Prostate gland (tissue), 2 donors: ENCODE measurements around the gene KRT80.

Experiments
- CTCF ChIP-seq, 4 experiments: fragments of 200-600 bp in 2 of 4; fragments of 450-650 bp in 2 of 4; sonication (generic) in 2 of 4; IDR thresholded peaks; 1 replicate in 3 of 4; 2 replicates in 1 of 4; pipeline ENCODE4 v1.5.1; 2016 to 2019; ENCODE audit warnings: antibody characterized with exemption in 4 of 4, mild to moderate bottlenecking in 2 of 4, moderate library complexity in 2 of 4
- POLR2A ChIP-seq: fragments of 450-650 bp; IDR thresholded peaks from one replicate; pipeline ENCODE4 v1.6.1; 2016; ENCODE audit warnings: antibody characterized with exemption, mild to moderate bottlenecking

DNA sequence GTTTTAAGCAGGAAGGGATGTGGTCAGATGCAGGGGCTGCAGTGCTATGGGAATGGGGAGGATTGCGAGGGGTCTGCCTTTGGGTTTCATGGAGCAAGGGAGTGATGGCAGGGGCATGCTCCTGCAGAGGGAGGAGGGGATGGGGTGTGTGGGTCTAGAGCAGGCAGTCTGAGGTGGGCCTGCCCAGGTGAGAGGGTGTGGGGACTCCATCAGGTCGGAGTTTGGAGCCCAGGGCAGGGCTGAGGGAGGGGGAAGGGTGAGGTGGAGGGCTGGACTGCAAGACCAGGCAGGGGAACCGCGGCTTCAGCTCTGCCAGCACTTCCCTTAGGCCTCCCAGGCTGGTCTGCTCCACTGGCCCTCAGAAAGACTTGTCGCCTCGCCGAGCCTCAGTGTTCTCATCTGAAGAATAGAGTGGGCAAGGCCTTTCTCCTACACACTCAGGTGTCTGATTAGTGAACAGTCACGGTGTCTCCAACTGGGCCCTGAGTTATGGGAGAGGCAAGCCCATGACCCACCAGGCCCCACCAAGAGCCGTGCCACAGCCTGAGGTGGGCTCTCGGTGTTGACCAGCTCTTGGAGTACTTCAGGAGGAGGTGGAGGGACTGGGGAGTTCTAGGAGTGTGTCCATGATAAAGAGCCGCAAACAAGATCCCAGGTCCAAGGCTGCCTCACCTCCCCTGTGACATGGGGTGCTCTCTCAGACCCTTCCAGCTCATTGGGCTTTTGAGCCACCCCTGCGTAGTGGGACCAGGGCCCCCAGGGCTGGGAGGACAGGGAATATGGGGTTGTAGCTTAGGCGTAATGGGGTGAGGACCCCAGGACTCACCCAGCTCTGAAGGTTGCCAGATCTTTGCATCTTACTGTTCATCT, 20.1 kb upstream of the KRT80 start:
- no peak for TF ChIP-seq POLR2A
- TF ChIP-seq CTCF (IDR thresholded peaks at IDR 0.05) = no peak
